Left ventricle myocardium inferior (tissue), 1 donor: ENCODE results near the gene SCD5. TPM values are rescaled to one million over a fixed set of nuclear protein-coding genes. Genes with fewer than 3 reads are reported as not detected.

Source experiments
- DNase-seq: peaks from one replicate; pipeline ENCODE4 v3.0.0-alpha.2; 2020
- H3K27ac ChIP-seq: fragments of 200-600 bp; replicated peaks from 2 replicates; pipeline ENCODE4 v1.8.0; 2021
- H3K27me3 ChIP-seq: fragments of 200-600 bp; 2 replicates; pipeline ENCODE4 v1.8.0; 2021; ENCODE audit warnings: low read depth
- H3K36me3 ChIP-seq: fragments of 200-600 bp; 2 replicates; pipeline ENCODE4 v1.8.0; 2021
- H3K4me1 ChIP-seq: fragments of 200-600 bp; 2 replicates; pipeline ENCODE4 v1.8.0; 2021
- H3K4me3 ChIP-seq: fragments of 200-600 bp; 2 replicates; pipeline ENCODE4 v1.8.0; 2021; ENCODE audit warnings: mild to moderate bottlenecking, moderate library complexity
- H3K9me3 ChIP-seq: fragments of 200-600 bp; replicated peaks from 2 replicates; pipeline ENCODE4 v1.8.0; 2021
- CTCF ChIP-seq: fragments of 200-600 bp; IDR thresholded peaks from 2 replicates; pipeline ENCODE4 v1.8.0; 2021; ENCODE audit warnings: antibody characterized with exemption, mild to moderate bottlenecking, borderline replicate concordance
- intact Hi-C: fragments of 100-400 bp; cut with micrococcal nuclease; formaldehyde crosslinking; loops from one replicate; pipeline ENCODE4 v1.11.0; 2022
- total RNA-seq: library from RNA; stranded (reverse); fragmentation: NEBNext Ultra II Directional; extraction: Animal tissue kit (Norgen Biotek cat#: 25700); gene quantifications from one replicate; pipeline ENCODE4 v1.2.1, GENCODE V29; 2021
- donor health status: DM: no; HTN: yes; CAD: no; lungs with severe emphysema.

SCD5 gene
- total RNA-seq, 1 donor from 2014 or later = 4.5 TPM

GRCh38 chr4:82777857-82778525 is 20.6 kb downstream of the SCD5 start:
- no peak for TF ChIP-seq CTCF
- intact Hi-C loops = no loop called here

GRCh38 chr4:82776925-82777542 is 21.6 kb downstream of the SCD5 start:
- no peaks in the 10 kb centered on the region for H3K9me3 ChIP-seq
- H3K27ac ChIP-seq = no peak overlapping the region
- H3K27me3 ChIP-seq = peaks cover 12% of the 10 kb centered on the region
- H3K4me1 ChIP-seq = peaks cover 19% of the 10 kb centered on the region
- no peak overlapping the region for H3K4me3 ChIP-seq
- no peaks in the 10 kb centered on the region for H3K36me3 ChIP-seq
- TF ChIP-seq CTCF = no peak
- DNase-seq = no peak
- intact Hi-C loops = no loop called here

More at GRCh38 chr4:82777857-82778525, 20.6 kb downstream of the SCD5 start:
- H3K36me3 ChIP-seq = no peaks in the 10 kb centered on the region
- no peak overlapping the region for H3K27ac ChIP-seq
- H3K4me1 ChIP-seq = peaks cover 19% of the 10 kb centered on the region
- H3K4me3 ChIP-seq = no peak overlapping the region
- H3K9me3 ChIP-seq = no peaks in the 10 kb centered on the region
- no peak for DNase-seq
- peaks cover 3% of the 10 kb centered on the region for H3K27me3 ChIP-seq

- Histone ChIP-seq H3K4me1 (peaks cover 4% of the 10 kb centered on the region), H3K4me3 (no peak overlapping the region), H3K36me3 (no peaks in the 10 kb centered on the region), H3K9me3 (no peaks in the 10 kb centered on the region), H3K27ac (no peak overlapping the region), H3K27me3 (peaks cover 12% of the 10 kb centered on the region)
- no peak for DNase-seq
- intact Hi-C loops = no loop called here
- TF ChIP-seq CTCF = no peak
These were observed 23.4 kb downstream of the SCD5 start for GRCh38 chr4:82775243-82775642.

GRCh38 chr4:82774711-82775171 is 23.9 kb downstream of the SCD5 start:
- Histone ChIP-seq H3K9me3 (no peaks in the 10 kb centered on the region), H3K4me1 (peaks cover 4% of the 10 kb centered on the region), H3K27me3 (peaks cover 12% of the 10 kb centered on the region), H3K36me3 (no peaks in the 10 kb centered on the region), H3K4me3 (no peak overlapping the region), H3K27ac (no peak overlapping the region)
- DNase-seq = no peak
- no peak for TF ChIP-seq CTCF
- intact Hi-C loops = no loop called here

- H3K36me3 ChIP-seq = no peaks in the 10 kb centered on the region
- intact Hi-C loops = no loop called here
- H3K27me3 ChIP-seq = peaks cover 12% of the 10 kb centered on the region
- no peak overlapping the region for H3K27ac ChIP-seq
- no peaks in the 10 kb centered on the region for H3K9me3 ChIP-seq
- no peak for TF ChIP-seq CTCF
- H3K4me1 ChIP-seq = peaks cover 4% of the 10 kb centered on the region
- no peak for DNase-seq
- no peak overlapping the region for H3K4me3 ChIP-seq
These were observed 25.5 kb downstream of the SCD5 start for GRCh38 chr4:82773057-82773456.
